Right renal cortex interstitium (tissue), 3 donors: Measurements from ENCODE around the gene MMP11. TPM values are rescaled to one million over a fixed set of nuclear protein-coding genes. Genes with fewer than 3 reads are reported as not detected.

Source experiments
- DNase-seq, 3 donors: peaks; one replicate each; pipeline ENCODE4 v3.0.0-alpha.2; 2013; ENCODE audit warnings: low read depth in 3 of 3, low spot score in 2 of 3
- polyA plus RNA-seq, 3 donors: library from polyadenylated mRNA; unstranded; fragments of 120-200 nt; gene quantifications; one replicate each; pipeline ENCODE4 v1.2.1, GENCODE V29; 2013; ENCODE audit not compliant: insufficient read length in 3 of 3

Gene MMP11
- polyA plus RNA-seq, 3 donors = 14.2 to 16.7 (median 14.8) TPM

DNA sequence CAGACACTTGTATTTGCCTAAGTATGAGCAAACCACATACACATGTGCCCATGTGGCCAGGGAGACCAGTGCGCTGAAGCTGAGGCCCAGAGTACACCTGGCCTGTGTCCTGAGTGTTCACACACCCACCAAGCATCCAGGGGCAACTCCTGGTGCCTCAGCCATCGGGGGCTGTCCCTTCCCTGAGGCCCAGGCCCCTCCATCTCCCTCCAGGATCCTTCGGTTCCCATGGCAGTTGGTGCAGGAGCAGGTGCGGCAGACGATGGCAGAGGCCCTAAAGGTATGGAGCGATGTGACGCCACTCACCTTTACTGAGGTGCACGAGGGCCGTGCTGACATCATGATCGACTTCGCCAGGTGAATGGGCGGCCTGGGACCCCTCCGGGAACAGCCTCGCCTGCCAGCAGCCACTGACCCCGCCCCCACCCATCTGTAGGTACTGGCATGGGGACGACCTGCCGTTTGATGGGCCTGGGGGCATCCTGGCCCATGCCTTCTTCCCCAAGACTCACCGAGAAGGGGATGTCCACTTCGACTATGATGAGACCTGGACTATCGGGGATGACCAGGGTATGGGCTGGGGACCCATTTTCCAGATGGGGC lies 7.6 kb downstream of the MMP11 start:
- DNase-seq = no peak

DNA sequence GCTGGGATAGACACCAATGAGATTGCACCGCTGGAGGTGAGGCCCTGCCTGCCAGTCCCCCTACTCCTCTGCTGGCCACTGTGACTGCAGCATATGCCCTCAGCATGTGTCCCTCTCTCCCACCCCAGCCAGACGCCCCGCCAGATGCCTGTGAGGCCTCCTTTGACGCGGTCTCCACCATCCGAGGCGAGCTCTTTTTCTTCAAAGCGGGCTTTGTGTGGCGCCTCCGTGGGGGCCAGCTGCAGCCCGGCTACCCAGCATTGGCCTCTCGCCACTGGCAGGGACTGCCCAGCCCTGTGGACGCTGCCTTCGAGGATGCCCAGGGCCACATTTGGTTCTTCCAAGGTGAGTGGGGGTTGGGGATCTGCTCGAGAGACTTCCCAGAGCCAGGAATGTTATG lies 8.4 kb downstream of the MMP11 start:
- no peak for DNase-seq

DNA sequence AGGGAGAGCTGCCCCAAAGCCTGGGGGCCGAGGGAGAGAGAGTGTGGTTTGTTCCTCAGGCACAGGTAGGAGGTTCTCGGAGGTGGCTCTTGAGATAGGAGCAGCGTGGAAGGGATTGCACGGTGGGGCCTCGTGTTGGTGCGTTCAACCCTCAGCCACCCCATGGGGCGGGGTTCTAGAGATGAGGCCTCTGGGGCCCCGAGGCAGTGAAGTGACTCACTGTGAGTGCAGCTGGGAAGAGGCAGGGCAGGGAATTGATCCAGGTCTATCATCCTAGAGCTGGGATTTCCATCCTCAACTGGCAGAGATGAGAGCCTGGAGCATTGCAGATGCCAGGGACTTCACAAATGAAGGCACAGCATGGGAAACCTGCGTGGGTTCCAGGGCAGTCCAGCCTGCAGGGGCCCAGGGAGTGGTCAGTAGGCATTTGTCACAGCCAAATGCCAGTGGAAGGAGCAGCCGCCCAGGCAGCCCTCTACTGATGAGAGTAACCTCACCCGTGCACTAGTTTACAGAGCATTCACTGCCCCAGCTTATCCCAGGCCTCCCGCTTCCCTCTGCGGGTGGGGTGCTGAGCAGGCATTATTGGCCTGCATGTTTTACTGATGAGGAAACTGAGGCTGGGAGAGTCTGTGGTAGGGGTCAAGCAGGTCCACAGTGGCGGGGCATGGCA lies 9.0 kb downstream of the MMP11 start:
- no peak for DNase-seq

DNA sequence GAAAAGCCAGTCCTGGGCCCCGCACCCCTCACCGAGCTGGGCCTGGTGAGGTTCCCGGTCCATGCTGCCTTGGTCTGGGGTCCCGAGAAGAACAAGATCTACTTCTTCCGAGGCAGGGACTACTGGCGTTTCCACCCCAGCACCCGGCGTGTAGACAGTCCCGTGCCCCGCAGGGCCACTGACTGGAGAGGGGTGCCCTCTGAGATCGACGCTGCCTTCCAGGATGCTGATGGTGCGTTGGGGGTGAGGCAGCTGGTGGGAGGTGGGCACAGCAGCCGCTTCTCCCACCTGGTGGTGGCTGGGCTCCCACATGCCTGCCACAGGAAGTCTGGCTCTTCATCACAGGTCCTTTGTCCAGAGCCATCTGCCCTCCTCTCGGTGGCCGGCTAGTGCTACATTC lies 9.6 kb downstream of the MMP11 start:
- no peak for DNase-seq

DNA sequence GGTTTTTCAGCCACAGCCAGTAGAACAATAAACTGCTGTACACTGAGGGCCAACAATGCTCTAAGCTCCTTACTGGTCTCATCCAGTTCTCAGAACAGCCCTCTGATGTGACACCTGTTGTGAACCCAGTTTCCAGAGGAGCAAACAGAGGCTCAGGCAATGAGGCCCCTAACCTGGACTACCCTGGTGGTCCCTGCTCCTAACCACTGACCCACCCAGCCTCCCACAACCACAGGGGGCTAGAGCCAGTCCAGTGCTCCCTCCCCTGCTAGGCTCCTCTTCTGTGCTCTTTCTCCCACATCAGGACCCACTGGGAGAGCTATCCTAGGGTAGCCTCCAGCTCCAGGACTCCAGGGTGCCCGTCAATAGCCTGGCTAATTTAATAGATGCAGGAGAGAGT lies 10.1 kb downstream of the MMP11 start:
- DNase-seq = no peak

DNA sequence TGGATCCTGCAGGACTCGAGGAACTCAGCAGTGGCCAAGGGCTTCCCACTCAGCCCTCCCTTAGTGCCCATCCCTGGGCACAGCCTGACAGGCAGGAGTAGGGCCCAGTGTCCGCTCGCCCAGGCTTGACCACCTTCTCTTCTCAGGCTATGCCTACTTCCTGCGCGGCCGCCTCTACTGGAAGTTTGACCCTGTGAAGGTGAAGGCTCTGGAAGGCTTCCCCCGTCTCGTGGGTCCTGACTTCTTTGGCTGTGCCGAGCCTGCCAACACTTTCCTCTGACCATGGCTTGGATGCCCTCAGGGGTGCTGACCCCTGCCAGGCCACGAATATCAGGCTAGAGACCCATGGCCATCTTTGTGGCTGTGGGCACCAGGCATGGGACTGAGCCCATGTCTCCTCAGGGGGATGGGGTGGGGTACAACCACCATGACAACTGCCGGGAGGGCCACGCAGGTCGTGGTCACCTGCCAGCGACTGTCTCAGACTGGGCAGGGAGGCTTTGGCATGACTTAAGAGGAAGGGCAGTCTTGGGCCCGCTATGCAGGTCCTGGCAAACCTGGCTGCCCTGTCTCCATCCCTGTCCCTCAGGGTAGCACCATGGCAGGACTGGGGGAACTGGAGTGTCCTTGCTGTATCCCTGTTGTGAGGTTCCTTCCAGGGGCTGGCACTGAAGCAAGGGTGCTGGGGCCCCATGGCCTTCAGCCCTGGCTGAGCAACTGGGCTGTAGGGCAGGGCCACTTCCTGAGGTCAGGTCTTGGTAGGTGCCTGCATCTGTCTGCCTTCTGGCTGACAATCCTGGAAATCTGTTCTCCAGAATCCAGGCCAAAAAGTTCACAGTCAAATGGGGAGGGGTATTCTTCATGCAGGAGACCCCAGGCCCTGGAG lies 10.9 kb downstream of the MMP11 start:
- no peak for DNase-seq

DNA sequence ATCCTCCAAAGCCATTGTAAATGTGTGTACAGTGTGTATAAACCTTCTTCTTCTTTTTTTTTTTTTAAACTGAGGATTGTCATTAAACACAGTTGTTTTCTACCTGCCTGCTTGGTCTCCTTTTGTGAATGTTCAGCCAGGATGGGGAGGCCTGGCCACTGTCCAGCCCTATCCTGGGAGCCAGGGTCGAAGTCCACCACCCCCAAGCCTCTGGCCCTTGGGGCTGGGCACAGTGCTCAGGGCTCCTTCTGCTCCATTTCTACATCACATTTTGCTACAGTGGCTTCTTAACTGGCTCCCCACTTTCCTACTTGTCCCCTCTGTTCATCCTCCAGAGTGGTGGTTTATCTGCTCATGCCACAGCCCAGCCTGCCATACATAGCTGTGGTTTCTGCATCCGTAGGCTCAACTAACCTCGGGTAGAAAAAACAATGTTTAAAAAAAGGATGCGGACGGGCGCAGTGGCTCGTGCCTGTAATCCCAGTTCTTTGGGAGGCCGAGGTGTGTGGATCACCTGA lies 11.6 kb downstream of the MMP11 start:
- DNase-seq = no peak

DNA sequence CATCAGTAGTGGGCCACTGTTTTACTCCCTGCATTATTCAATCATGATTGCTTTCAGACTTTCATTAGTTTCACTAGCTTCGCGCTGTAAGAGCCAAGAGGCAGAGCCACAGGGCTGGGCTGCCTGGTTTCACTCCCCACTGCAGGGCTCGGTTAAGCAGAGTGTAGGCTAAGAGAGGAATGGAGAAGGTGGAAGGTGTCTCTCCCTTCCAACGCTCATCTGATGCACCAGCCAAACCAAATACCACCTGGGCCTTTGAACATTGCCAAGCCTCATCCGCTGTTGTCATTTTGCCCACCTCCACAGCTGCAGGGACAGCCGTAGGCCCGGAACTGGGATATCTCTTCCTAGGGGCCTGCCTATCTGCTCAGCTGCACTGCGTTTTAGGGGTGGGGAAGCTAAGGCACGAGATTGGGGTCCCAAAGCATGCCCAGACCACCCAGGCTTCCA lies 13.6 kb downstream of the MMP11 start:
- no peak for DNase-seq

DNA sequence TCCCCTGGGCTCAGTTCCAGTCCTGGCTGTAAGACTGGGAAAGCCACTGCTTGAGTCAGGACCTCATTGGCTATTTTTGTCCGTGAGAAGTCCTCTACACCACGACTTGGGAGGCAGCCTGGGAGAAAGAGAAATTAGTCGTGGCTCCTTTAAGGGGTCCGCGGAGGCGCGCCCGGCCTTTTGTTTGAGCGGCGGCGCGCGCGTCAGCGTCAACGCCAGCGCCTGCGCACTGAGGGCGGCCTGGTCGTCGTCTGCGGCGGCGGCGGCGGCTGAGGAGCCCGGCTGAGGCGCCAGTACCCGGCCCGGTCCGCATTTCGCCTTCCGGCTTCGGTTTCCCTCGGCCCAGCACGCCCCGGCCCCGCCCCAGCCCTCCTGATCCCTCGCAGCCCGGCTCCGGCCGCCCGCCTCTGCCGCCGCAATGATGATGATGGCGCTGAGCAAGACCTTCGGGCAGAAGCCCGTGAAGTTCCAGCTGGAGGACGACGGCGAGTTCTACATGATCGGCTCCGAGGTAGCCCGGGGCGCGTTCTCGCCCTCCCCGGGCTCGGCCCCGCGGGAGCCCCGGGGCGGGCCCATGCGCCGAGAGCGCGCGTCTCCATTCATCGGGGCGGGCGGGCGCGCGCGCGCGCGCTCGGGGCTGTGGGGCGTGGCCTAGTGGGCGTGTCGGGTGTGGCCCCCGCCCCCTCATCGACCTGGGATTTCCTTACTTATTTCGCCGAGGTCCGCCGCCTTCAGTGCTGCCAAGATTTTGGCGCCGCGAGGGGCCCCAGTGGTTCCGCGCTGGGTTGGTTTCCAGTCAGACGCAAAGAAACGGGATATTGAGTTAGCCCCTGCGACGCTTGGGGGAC lies 14.3 kb downstream of the MMP11 start, which contains the start of gene SMARCB1:
Gene SMARCB1, plus strand, starts transcription at position 215 of the 848 bp plus-strand sequence. Its CDS starts 204 bp downstream, at position 419.
- peak; percentile 63 to 82 (median 80) for DNase-seq

DNA sequence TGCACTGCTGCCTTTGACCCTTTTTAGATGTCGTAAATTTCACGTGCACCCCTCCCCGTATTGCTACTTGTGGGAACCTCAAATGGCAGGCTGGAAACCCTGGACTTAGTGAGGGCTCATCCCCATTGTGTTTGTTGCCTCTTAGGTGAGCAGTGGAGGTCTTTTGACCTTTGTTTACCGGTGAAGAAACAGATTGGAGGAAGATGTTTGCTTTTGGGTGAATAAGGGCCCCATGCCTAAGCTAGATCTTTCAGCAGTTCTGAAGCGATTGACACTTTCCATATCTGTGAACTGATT lies 14.9 kb downstream of the MMP11 start:
- no peak for DNase-seq

DNA sequence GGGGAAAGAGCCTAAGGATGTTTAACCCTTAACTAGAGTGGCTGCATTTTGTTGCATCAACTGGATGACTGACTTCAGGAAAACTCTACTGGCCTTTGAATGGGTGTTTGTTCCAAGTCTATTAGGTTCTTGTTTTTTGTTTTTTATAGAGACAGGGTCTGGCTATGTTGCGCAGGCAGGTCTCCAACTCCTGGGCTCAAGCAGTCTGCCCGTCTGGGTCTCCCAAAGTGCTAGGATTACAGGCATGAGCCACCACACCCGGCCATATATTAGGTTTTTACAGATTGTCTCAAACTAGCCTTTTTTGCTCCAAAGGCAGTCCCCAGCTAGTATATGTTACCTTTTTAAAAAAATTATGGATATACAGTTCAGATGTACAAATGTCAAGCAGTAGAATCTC lies 15.3 kb downstream of the MMP11 start:
- DNase-seq = no peak

DNA sequence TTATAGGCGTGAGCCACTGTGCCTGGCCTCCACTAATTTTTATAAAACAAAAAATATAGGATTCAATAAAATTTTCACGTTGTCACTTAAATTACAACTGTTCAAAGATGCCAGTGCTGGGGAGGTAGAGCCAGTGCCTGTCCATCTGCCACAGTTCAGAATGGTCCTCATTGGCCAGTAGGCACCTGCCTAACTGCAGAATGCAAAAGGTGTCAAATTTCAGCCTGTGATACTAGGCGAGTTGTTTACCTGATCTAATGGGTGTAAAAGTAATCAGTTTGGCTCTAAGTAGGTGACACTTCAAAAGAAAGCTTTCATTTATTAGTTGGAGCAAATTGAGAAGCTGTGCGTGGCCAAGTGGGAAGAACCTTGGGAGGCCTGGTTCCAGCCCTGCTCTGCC lies 16.5 kb downstream of the MMP11 start:
- DNase-seq = no peak

DNA sequence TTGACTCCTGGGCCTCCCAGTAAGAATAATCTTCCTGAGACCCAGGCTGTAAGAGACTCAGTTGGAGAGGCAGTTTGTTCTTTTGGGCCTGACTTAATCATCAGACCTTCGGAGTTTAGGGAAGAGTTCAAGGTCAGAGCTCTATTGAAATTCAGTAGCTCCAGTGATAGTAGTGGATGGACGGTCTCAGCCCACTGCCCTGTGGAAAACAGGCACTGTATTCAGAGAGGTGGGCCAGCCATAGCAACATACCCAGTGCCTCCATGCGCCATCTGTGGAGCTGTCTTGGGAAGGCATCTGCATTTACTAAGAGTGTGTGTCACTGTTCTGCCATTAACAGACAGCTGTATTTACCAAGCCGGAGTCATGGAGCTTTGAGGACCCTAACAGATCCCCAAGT lies 17.0 kb downstream of the MMP11 start:
- DNase-seq = no peak

DNA sequence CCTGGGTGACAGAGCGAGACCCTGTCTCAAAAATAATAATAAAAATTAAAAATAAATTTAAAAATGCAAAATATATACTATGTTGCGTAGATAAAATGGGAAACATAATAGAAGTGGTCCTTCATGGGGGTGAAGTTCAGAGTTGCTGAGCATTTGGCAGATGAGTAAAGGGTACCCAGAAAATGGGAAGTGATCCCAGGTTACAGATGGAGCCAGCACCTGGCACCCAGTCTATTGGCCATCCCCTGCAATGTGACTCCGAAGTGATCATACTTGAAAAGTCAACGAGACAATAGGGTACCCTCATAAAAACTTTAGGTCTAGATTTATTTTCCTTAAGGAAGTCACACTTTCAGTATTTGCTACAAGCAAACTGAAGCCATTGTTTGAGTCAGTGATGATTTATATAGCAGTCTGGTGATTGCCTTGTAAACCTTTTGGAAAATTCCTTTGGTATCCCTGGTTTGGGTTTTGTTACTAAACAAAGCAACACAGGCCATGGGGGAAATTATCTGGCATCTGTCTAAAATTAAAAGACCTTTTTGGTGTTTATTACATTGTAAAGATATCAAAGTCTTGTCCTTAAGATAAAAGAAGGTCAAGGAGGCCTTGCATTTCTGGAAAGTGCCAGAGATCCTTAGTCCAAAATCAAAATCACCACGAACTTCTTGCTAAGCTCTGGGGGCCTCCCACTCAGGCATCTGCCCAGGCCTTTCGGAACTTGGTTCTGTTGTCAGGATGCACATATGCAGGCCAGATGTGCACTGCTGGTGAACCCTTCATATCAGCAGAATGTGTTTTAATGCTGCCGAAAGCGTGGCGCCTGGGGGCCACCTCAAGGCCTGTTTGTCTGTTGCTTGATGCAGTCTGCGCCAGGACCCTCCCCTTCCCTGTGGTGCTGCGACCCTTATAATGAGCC lies 18.4 kb downstream of the MMP11 start:
- no peak for DNase-seq

DNA sequence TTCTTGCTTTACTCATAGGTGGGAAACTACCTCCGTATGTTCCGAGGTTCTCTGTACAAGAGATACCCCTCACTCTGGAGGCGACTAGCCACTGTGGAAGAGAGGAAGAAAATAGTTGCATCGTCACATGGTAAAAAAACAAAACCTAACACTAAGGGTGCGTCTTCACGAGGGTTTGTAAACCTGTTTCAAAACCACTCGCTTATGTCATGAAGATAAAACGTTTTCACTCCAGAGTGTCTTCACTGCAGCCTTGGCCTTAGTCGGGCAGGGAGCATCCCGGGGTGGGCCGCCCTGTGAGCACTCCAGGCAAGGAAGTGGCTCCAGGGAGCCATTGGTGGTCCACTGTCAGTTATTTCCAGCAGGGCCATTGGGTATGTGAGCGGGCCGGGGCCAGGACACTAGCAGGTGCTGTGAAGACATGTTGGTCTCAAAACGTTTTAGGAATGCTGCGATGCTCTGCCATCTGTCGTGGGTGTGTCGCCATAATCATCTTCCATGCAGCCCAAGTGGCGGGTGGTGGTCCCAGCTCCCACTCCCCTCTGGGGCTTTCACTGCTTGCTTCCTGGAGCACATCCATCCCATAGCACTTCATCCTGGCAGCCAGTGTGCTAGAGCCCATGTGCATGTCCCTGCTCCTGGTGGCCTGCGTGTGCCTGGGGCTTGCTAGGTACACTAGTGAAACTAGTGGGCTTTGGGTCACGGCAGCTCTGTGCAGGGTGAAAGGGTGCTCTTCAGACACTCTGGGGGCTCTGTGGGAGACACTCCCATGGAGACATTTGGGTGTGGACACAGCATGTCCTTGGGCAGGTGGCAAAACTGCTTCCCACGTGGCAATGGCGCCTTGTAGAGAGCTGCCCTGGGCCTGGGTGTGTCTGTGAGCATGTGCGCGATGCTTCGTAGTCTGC lies 19.3 kb downstream of the MMP11 start:
- no peak for DNase-seq

DNA sequence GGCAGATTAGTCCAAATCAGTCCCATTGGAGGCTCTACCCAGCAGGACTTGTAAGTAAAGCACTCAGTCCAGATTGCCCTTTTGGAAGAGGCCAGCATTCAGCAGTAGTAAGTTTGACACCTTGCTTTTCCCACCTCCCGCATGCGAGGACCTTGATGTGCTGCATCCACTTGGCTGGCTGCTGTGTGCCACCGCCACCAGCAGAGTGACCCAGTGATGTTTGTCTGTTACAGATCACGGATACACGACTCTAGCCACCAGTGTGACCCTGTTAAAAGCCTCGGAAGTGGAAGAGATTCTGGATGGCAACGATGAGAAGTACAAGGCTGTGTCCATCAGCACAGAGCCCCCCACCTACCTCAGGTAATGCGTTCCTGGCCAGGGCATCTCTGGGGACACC lies 20.7 kb downstream of the MMP11 start:
- no peak for DNase-seq

DNA sequence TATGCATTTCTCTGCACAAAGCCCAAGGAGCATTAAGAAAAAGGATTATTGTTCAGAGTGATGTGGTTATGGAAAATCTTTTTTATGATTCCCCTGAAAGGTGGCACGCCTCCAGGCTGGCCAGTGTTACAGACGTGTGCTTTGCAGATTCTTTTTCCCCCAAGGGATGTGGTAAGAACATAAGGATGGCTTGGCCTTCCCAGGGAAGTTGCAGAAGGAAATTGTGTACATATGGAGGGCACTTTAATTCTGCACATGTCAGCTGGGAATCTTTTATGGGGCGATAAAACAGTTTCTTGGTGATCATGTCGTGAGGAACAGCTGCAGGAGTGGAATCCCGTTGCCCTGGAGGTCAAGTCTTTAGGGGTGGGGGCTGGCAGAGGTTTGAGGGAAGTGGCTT lies 23.8 kb downstream of the MMP11 start:
- no peak for DNase-seq
